ENCODE data around the gene CCDC116.
"Not testable (repeated sequence)": the region's sequence is repeated elsewhere in the genome, so short reads cannot be mapped to it uniquely, and the experiment has no call there.

DNA sequence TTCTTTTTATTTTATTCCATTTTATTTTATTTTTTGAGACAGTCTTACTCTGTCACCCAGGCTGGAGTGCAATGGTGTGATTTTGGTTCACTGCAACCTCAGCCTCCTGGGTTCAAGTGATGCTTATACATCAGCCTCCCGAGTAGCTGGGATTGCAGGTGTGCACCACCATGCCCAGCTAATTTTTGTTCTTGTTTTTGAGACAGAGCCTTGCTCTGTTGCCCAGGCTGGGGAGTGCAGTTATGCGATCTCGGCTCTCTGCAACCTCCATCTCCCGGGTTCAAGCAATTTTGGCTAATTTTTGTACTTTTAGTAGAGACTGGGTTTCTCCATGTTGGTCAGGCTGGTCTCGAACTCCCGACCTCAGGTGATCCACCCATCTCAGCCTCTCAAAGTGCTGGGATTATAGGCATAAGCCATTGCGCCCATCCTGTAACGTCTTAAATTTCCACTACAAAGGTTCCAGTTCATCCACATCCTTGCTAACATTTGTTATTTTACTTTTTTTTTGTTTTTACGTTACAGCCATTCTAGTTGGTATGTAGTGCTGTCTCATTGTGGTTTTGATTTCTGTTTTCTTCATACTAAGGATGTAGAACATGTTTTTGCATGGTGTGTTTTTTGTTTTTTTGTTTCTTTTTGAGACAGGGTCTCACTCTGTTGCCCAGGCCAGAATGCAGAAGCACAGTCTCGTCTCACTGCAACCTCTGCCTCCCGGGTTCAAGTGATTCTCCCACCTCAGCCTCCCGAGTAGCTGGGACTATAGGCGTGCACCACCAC is 36.0 kb upstream of the CCDC116 start:
- TF ChIP-seq, protein P1, sequence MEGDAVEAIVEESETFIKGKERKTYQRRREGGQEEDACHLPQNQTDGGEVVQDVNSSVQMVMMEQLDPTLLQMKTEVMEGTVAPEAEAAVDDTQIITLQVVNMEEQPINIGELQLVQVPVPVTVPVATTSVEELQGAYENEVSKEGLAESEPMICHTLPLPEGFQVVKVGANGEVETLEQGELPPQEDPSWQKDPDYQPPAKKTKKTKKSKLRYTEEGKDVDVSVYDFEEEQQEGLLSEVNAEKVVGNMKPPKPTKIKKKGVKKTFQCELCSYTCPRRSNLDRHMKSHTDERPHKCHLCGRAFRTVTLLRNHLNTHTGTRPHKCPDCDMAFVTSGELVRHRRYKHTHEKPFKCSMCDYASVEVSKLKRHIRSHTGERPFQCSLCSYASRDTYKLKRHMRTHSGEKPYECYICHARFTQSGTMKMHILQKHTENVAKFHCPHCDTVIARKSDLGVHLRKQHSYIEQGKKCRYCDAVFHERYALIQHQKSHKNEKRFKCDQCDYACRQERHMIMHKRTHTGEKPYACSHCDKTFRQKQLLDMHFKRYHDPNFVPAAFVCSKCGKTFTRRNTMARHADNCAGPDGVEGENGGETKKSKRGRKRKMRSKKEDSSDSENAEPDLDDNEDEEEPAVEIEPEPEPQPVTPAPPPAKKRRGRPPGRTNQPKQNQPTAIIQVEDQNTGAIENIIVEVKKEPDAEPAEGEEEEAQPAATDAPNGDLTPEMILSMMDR (IDR thresholded peaks at IDR 0.05) = not testable (repeated sequence)
- not testable (repeated sequence) for TF ChIP-seq POLR2AphosphoS5 (IDR thresholded peaks at IDR 0.05; ENCODE audit: insufficient read depth in 1 of 2, low read depth in 1 of 2)

All from vagina (tissue), 2 donors.